Parathyroid adenoma (tissue), 2 donors: ENCODE data around the gene FOXJ3.

Source experiments
- H2AFZ ChIP-seq: fragments of 300-600 bp; sonication (generic); one replicate; pipeline ENCODE4 v1.7.0; 2017; ENCODE audit warnings: antibody characterized with exemption, mild to moderate bottlenecking
- H3K27ac ChIP-seq: fragments of 300-600 bp; sonication (generic); one replicate; pipeline ENCODE4 v1.7.0; 2017
- H3K27me3 ChIP-seq: fragments of 300-600 bp; sonication (generic); one replicate; pipeline ENCODE4 v1.7.0; 2017; ENCODE audit warnings: low read length; ENCODE audit not compliant: control insufficient read depth, insufficient read depth
- H3K36me3 ChIP-seq: fragments of 300-600 bp; sonication (generic); one replicate; pipeline ENCODE4 v1.7.0; 2017; ENCODE audit warnings: low read length; ENCODE audit not compliant: control insufficient read depth, insufficient read depth
- H3K4me1 ChIP-seq: fragments of 300-600 bp; sonication (generic); one replicate; pipeline ENCODE4 v1.7.0; 2017; ENCODE audit warnings: control low read depth
- H3K4me2 ChIP-seq: fragments of 300-600 bp; sonication (generic); one replicate; pipeline ENCODE4 v1.7.0; 2017; ENCODE audit warnings: low read length
- H3K4me3 ChIP-seq: fragments of 300-600 bp; sonication (generic); one replicate; pipeline ENCODE4 v1.7.0; 2017; ENCODE audit warnings: low read depth, low read length
- H3K79me2 ChIP-seq: fragments of 300-600 bp; sonication (generic); one replicate; pipeline ENCODE4 v1.7.0; 2017; ENCODE audit warnings: control low read depth
- H3K9ac ChIP-seq: fragments of 300-600 bp; sonication (generic); one replicate; pipeline ENCODE4 v1.7.0; 2017; ENCODE audit warnings: mild to moderate bottlenecking
- H3K9me3 ChIP-seq: fragments of 300-600 bp; sonication (generic); one replicate; pipeline ENCODE4 v1.7.0; 2017; ENCODE audit warnings: low read length; ENCODE audit not compliant: control insufficient read depth
- CTCF ChIP-seq: fragments of 300-600 bp; sonication (generic); IDR thresholded peaks from one replicate; pipeline ENCODE4 v1.7.0; 2017; ENCODE audit warnings: antibody characterized with exemption, mild to moderate bottlenecking
- donor health status: primary hyperparathyroidism.

The FOXJ3 gene

DNA sequence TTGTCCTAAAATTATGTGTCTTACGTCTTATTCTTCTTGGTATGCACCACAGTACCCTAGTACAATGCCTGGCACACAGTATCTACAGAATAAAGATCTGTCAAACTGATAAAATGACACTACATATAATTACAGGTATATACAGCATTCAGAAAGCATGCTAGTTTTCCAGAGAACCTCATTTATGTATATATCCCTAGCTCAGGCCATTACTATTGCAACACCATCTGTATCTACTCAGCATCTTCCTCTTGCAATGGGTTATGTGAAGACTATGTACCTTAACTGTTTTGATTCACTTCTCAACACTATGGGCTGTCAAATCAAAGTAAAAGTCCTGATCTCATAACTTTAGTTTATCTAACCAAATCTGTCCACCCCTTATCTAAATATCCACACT is 112.0 kb downstream of the FOXJ3 start:
- Histone ChIP-seq H3K4me3 (no peak overlapping the region), H3K9me3 (no peaks in the 10 kb centered on the region), H3K9ac (no peak overlapping the region), H3K27ac (no peak overlapping the region), H3K79me2 (no peaks in the 10 kb centered on the region), H3K4me2 (no peak overlapping the region), H3K36me3 (no peaks in the 10 kb centered on the region), H2AFZ (no peak overlapping the region), H3K4me1 (peaks cover 3% of the 10 kb centered on the region), H3K27me3 (no peaks in the 10 kb centered on the region)
- TF ChIP-seq CTCF: no peak

DNA sequence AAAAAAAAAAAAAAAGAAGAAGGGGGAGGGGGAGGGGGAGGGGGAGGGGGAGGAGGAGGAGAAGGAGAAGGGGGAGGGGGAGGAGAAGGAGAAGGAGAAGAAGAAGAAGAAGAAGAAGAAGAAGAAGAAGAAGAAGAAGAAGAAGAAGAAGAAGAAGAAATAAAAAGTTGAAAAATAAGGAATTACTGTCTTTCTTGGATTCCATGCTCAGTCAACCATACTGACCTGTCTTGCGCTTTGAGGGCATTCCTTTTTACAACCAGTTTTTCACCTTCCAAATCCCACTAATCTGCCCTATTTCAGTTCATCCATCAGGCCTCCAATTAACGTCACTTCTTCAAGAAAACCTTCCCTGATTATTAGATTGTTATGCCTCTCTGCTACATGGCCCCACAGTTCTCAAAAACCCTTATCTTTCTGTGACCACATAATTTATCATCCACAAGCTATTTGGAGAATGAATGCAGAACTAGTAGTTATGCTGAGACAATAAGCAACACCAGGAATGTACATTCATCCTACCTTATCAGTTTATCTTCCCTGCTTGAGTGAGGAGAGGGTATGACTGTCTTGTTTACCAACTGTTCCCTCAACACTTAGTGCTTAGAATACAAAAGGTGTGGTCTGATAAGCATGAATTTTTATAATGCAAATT is 113.0 kb downstream of the FOXJ3 start:
- peak overlapping the region; percentile 9 for H3K4me2 ChIP-seq
- H2AFZ ChIP-seq: no peak overlapping the region
- H3K27ac ChIP-seq: no peak overlapping the region
- no peak overlapping the region for H3K9ac ChIP-seq
- no peak overlapping the region for H3K4me3 ChIP-seq
- H3K4me1 ChIP-seq: peaks cover 3% of the 10 kb centered on the region
- H3K27me3 ChIP-seq: no peaks in the 10 kb centered on the region
- no peaks in the 10 kb centered on the region for H3K36me3 ChIP-seq
- TF ChIP-seq CTCF: no peak
- H3K9me3 ChIP-seq: no peaks in the 10 kb centered on the region
- no peaks in the 10 kb centered on the region for H3K79me2 ChIP-seq

DNA sequence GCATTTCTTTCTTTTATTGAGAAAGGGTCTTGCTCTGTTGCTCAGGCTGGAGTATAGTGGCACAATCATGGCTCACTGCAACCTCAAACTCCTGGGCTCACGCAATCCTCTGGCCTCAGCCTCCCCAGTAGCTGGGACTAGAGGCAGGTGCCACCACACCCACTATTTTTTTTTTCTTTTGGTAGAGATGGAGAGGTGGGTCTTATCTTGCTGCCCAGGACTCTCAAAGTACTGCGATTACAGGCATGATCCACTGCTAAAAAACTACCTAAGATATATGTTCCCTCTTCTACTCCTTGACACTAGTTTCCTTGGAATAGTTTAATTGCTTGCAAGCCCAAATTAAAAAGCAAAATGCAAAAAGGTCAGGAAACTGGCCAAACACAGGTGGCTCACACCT is 113.6 kb downstream of the FOXJ3 start:
- no peak for TF ChIP-seq CTCF
- H3K9me3 ChIP-seq: no peaks in the 10 kb centered on the region

GRCh38 chr1:42219627-42220026 is 115.4 kb downstream of the FOXJ3 start:
- no peak overlapping the region for H3K4me2 ChIP-seq
- H3K4me3 ChIP-seq: no peak overlapping the region
- H3K27me3 ChIP-seq: no peaks in the 10 kb centered on the region
- no peaks in the 10 kb centered on the region for H3K79me2 ChIP-seq
- no peak overlapping the region for H3K27ac ChIP-seq
- no peak overlapping the region for H2AFZ ChIP-seq
- no peak overlapping the region for H3K9ac ChIP-seq
- TF ChIP-seq CTCF: no peak
- H3K36me3 ChIP-seq: no peaks in the 10 kb centered on the region
- no peaks in the 10 kb centered on the region for H3K9me3 ChIP-seq
- peaks cover 3% of the 10 kb centered on the region for H3K4me1 ChIP-seq

More for the DNA sequence above, 113.6 kb downstream of the FOXJ3 start:
- Histone ChIP-seq H3K79me2 (no peaks in the 10 kb centered on the region), H3K9ac (no peak overlapping the region), H3K27ac (no peak overlapping the region), H3K4me3 (no peak overlapping the region), H3K27me3 (no peaks in the 10 kb centered on the region), H2AFZ (no peak overlapping the region), H3K4me1 (peaks cover 3% of the 10 kb centered on the region), H3K36me3 (no peaks in the 10 kb centered on the region), H3K4me2 (no peak overlapping the region)

DNA sequence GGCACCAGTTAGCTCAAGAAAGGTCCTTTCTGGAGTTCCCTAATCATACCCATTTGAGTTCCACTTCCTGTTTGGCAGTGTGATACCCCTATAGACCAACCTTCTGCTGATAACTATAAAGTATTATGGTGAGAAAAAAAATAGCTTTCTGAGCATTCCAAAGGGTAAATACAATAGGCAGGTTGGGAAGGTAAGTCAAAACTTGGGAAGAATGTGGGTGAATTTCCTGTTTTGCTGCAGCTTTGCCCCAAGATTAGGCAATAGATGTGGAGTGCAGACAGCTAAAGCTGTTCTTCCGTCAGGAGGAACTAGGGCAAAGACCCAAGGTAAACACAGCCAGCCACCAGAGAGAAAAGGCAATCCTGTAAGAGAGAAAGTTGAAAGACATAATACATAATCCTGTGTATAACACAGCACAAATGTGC is 120.6 kb downstream of the FOXJ3 start:
- Histone ChIP-seq H2AFZ (no peak overlapping the region), H3K27me3 (no peaks in the 10 kb centered on the region), H3K4me3 (no peak overlapping the region), H3K9me3 (no peaks in the 10 kb centered on the region), H3K9ac (no peak overlapping the region), H3K4me1 (peaks cover 10% of the 10 kb centered on the region), H3K79me2 (peaks cover 3% of the 10 kb centered on the region), H3K36me3 (no peaks in the 10 kb centered on the region), H3K4me2 (no peak overlapping the region), H3K27ac (no peak overlapping the region)
- no peak for TF ChIP-seq CTCF
